Natural killer cell (primary cell): ENCODE data around the gene CAMSAP1. TPM values are rescaled to one million over a fixed set of nuclear protein-coding genes. Genes with fewer than 3 reads are reported as not detected.
A peak's percentile ranks its signal among the peaks of the same experiment; 100 is the strongest.
"Not testable (repeated sequence)": the region's sequence is repeated elsewhere in the genome, so short reads cannot be mapped to it uniquely, and the experiment has no call there.

Experiments
- ATAC-seq, 3 donors: fragments of 150-1000 bp in 2 of 3; fragments of 200-7000 bp in 1 of 3; cut with Tn5 transposase; 1 replicate in 1 of 3; 2 replicates in 2 of 3; pipeline ENCODE4 v1.10.0; 2021; ENCODE audit warnings: mild to moderate bottlenecking in 2 of 3, moderate library complexity in 2 of 3
- DNase-seq, 2 donors: peaks; one replicate each; pipeline versions ENCODE4 v3.0.0 to v3.0.0-alpha.2; 2013 to 2021; ENCODE audit warnings: mixed read lengths in 1 of 2
- H3K27ac ChIP-seq: one replicate; pipeline ENCODE4 v1.5.1; 2013; ENCODE audit warnings: mild to moderate bottlenecking, low read length
- H3K27me3 ChIP-seq: one replicate; pipeline ENCODE4 v1.6.1; 2013; ENCODE audit warnings: low read length; ENCODE audit not compliant: control insufficient read depth, insufficient read depth
- H3K36me3 ChIP-seq: one replicate; pipeline ENCODE4 v1.6.1; 2013; ENCODE audit warnings: low read length; ENCODE audit not compliant: control insufficient read depth, insufficient read depth
- H3K4me1 ChIP-seq: one replicate; pipeline ENCODE4 v1.6.1; 2013; ENCODE audit warnings: low read length; ENCODE audit not compliant: control insufficient read depth, insufficient read depth
- H3K4me3 ChIP-seq: one replicate; pipeline ENCODE4 v1.5.1; 2013; ENCODE audit warnings: low read length
- H3K9me3 ChIP-seq: one replicate; pipeline ENCODE4 v1.6.1; 2013; ENCODE audit warnings: low read length; ENCODE audit not compliant: control insufficient read depth, insufficient read depth
- H3K27ac Mint-ChIP-seq, 2 donors: one replicate each; pipeline ENCODE4 v1.8.0; 2022; ENCODE audit warnings: mild to moderate bottlenecking in 2 of 2, mixed read lengths in 2 of 2, moderate library complexity in 1 of 2
- H3K27me3 Mint-ChIP-seq, 2 donors: one replicate each; pipeline ENCODE4 v1.8.0; 2022; ENCODE audit warnings: low read depth in 2 of 2, mixed read lengths in 2 of 2
- H3K36me3 Mint-ChIP-seq: one replicate; pipeline ENCODE4 v1.8.0; 2022; ENCODE audit warnings: mixed read lengths
- H3K4me1 Mint-ChIP-seq, 2 donors: one replicate each; pipeline ENCODE4 v1.8.0; 2022; ENCODE audit warnings: mixed read lengths in 2 of 2
- H3K4me3 Mint-ChIP-seq: one replicate; pipeline ENCODE4 v1.8.0; 2022; ENCODE audit warnings: mild to moderate bottlenecking, moderate library complexity, mixed read lengths
- H3K9me3 Mint-ChIP-seq, 2 donors: one replicate each; pipeline ENCODE4 v1.8.0; 2022; ENCODE audit warnings: mixed read lengths in 2 of 2
- CTCF ChIP-seq: fragments of 200-600 bp; IDR thresholded peaks from one replicate; pipeline ENCODE4 v1.8.0; 2022; ENCODE audit warnings: antibody characterized with exemption
- WGBS: methylation state at CpG from one replicate; pipeline ENCODE4 v1.1.7; 2013; ENCODE audit warnings: missing lambda C conversion rate; ENCODE audit not compliant: insufficient coverage; 5-methylcytosine and 5-hydroxymethylcytosine counted together
- intact Hi-C: fragments of 100-400 bp; cut with micrococcal nuclease; formaldehyde crosslinking; loops from one replicate; pipeline ENCODE4 v1.14.2; 2022
- total RNA-seq, 4 donors: library from RNA; stranded (reverse); fragments of 120-200 nt in 1 of 4; gene quantifications; one replicate each; pipeline versions ENCODE4 v1.2.3 to v1.2.4, GENCODE V29; 2013 to 2022

CAMSAP1 gene
- total RNA-seq, 3 donors from 2014 or later (not counting 1 experiment from before 2014, with no cell fraction given), result 25.9 to 33.5 (median 28.1) TPM

GRCh38 chr9:135914921-135915320 lies 7.6 kb upstream of the CAMSAP1 start:
- intact Hi-C loops, result no loop called here
- Histone ChIP-seq H3K27ac (no peak overlapping the region), H3K36me3 (peaks cover 17% of the 10 kb centered on the region), H3K9me3 (peaks cover 56% of the 10 kb centered on the region), H3K4me3 (no peak overlapping the region), H3K4me1 (no peaks in the 10 kb centered on the region), H3K27me3 (no peaks in the 10 kb centered on the region)
- no peak for TF ChIP-seq CTCF
- Mint-ChIP-seq H3K4me3 (no peak overlapping the region), H3K4me1 (peaks cover 15% of the 10 kb centered on the region in 2 donors), H3K27me3 (no peaks in the 10 kb centered on the region), H3K27ac (no peak overlapping the region), H3K9me3 (peaks cover 8 to 14% of the 10 kb centered on the region in 2 donors), H3K36me3 (peaks cover 27% of the 10 kb centered on the region)
- DNase-seq, result no peak
- WGBS, result 100% methylated on average over 1 of the region's 1 CpG
- ATAC-seq, result no peak

- DNase-seq, H3K27me3 ChIP-seq, H3K9me3 Mint-ChIP-seq, ATAC-seq, H3K27me3 Mint-ChIP-seq, H3K4me3 Mint-ChIP-seq, intact Hi-C loops, H3K27ac Mint-ChIP-seq, H3K4me3 ChIP-seq, H3K27ac ChIP-seq: not testable (repeated sequence)
- peaks cover 17% of the 10 kb centered on the region for H3K36me3 ChIP-seq
- peaks cover 17% of the 10 kb centered on the region for H3K4me1 ChIP-seq
- H3K4me1 Mint-ChIP-seq, result peaks cover 28 to 29% of the 10 kb centered on the region in 2 donors
- peaks cover 16% of the 10 kb centered on the region for H3K36me3 Mint-ChIP-seq
- WGBS, result 96% methylated on average over 9 of the region's 9 CpGs
- H3K9me3 ChIP-seq, result peaks cover 24% of the 10 kb centered on the region
These were observed 3.9 kb upstream of the CAMSAP1 start for GRCh38 chr9:135911233-135911632.

- H3K27me3 ChIP-seq, result no peaks in the 10 kb centered on the region
- peak overlapping the region in 1 of 2 donors; percentile 30 for H3K27ac Mint-ChIP-seq
- 98% methylated on average over 8 of the region's 9 CpGs for WGBS
- H3K36me3 ChIP-seq, result peaks cover 16% of the 10 kb centered on the region
- ATAC-seq (no peak), DNase-seq (no peak)
- H3K4me3 ChIP-seq, result no peak overlapping the region
- no peak overlapping the region for H3K27ac ChIP-seq
- intact Hi-C loops, result no loop called here
- peaks cover 21% of the 10 kb centered on the region for H3K4me1 ChIP-seq
- H3K27me3 Mint-ChIP-seq, result no peaks in the 10 kb centered on the region
- peaks cover 1 to 7% of the 10 kb centered on the region in 2 donors for H3K9me3 Mint-ChIP-seq
- no peak overlapping the region for H3K4me3 Mint-ChIP-seq
- TF ChIP-seq CTCF, result no peak
- H3K36me3 Mint-ChIP-seq, result peaks cover 11% of the 10 kb centered on the region
- H3K4me1 Mint-ChIP-seq, result peaks cover 33 to 34% of the 10 kb centered on the region in 2 donors
- H3K9me3 ChIP-seq, result peaks cover 22% of the 10 kb centered on the region
These were observed 3.4 kb upstream of the CAMSAP1 start for GRCh38 chr9:135910757-135911156.

- Mint-ChIP-seq H3K27ac (no peak overlapping the region), H3K27me3 (no peaks in the 10 kb centered on the region), H3K9me3 (peaks cover 0 to 7% of the 10 kb centered on the region in 2 donors), H3K4me1 (peaks cover 38 to 39% of the 10 kb centered on the region in 2 donors), H3K36me3 (peaks cover 7% of the 10 kb centered on the region), H3K4me3 (peak overlapping the region; percentile 55)
- Histone ChIP-seq H3K9me3 (peaks cover 19% of the 10 kb centered on the region), H3K27ac (no peak overlapping the region), H3K4me3 (no peak overlapping the region), H3K36me3 (peaks cover 13% of the 10 kb centered on the region), H3K27me3 (no peaks in the 10 kb centered on the region), H3K4me1 (peaks cover 27% of the 10 kb centered on the region)
- DNase-seq (no peak), ATAC-seq (no peak)
- intact Hi-C loops, result no loop called here
- no CpG with 5 or more reads among the region's 2 CpGs for WGBS
- TF ChIP-seq CTCF, result no peak
These were observed 2.9 kb upstream of the CAMSAP1 start for GRCh38 chr9:135910216-135910615.
